ENCODE results near the gene TAS1R1. TPM values are rescaled to one million over a fixed set of nuclear protein-coding genes. Genes with fewer than 3 reads are reported as not detected.

Gene TAS1R1
- total and polyA plus RNA-seq, 2 experiments from 2014 or later: 0.19 TPM; not detected in 1

GRCh38 chr1:6554031-6554906, 838 bp upstream of the TAS1R1 start, which contains the start of gene NOL9:
NOL9 (minus strand) TSS chr1:6554513; CDS start chr1:6554502, 11 bp downstream.
- TF ChIP-seq CTCF (conservative IDR thresholded peaks at IDR 0.05; ENCODE audit: low read depth in 2 of 2) (peak; percentile 76 to 88), ZNF462 (CRISPR knock-in tag; IDR thresholded peaks at IDR 0.05) (no peak), CREB1 (CRISPR knock-in tag; IDR thresholded peaks at IDR 0.05; ENCODE audit: low read depth) (peak; percentile 65), ETS1 (IDR thresholded peaks at IDR 0.05) (peak; percentile 40; the same call in 1 of the 2 replicates), EZH2phosphoT487 (IDR thresholded peaks at IDR 0.05; ENCODE audit: unreplicated experiment) (no peak), POLR2AphosphoS5 (IDR thresholded peaks at IDR 0.05; ENCODE audit: low read depth) (peak; percentile 78), JUNB (IDR thresholded peaks at IDR 0.05; ENCODE audit: unreplicated experiment) (no peak)
- ATAC-seq (peak; percentile 88), DNase-seq (ENCODE audit: low spot score) (peak; percentile 94)
- H3K4me3 ChIP-seq: peak within 1 kb of the TSS; percentile 96
- peaks cover 17% of the 10 kb centered on the region for H4K20me1 ChIP-seq (replicated peaks; ENCODE audit: insufficient read depth)
- peaks cover 14% of the 10 kb centered on the region; the same call in 1 of the 2 replicates for H3K36me3 ChIP-seq (ENCODE audit: insufficient read depth)
- Mint-ChIP-seq H3K4me1 (peaks cover 9% of the 10 kb centered on the region), H3K9me3 (no peaks in the 10 kb centered on the region), H3K36me3 (ENCODE audit: low read depth) (peaks cover 19% of the 10 kb centered on the region), H3K27ac (0 out of 2 replicates have a peak within 1 kb of the TSS, but pooled peaks have one; percentile 56), H3K27me3 (ENCODE audit: insufficient read depth, low read depth, poor library complexity) (peaks cover 5% of the 10 kb centered on the region), H3K4me3 (peak within 1 kb of the TSS; percentile 85)
- H3K79me2 ChIP-seq (replicated peaks; ENCODE audit: insufficient read depth): peaks cover 38% of the 10 kb centered on the region
- peak within 1 kb of the TSS; percentile 87 for H2AFZ ChIP-seq
- no peak within 1 kb of the TSS for H3K27ac ChIP-seq (ENCODE audit: low read depth)
- peaks cover 9% of the 10 kb centered on the region for H3K4me1 ChIP-seq (ENCODE audit: insufficient read depth)
- H3F3A ChIP-seq (replicated peaks; ENCODE audit: low read depth): 0 out of 2 replicates have a peak, but pooled peaks cover 3% of the 10 kb centered on the region
- H3K9me2 ChIP-seq (ENCODE audit: insufficient read depth): no peaks in the 10 kb centered on the region
- no peaks in the 10 kb centered on the region for H3K27me3 ChIP-seq (ENCODE audit: insufficient read depth)
- peak within 1 kb of the TSS; percentile 91 for H3K4me2 ChIP-seq
